HL-60 (cell line): Measurements from ENCODE around the gene PRR5.
"Not testable (repeated sequence)": the region's sequence is repeated elsewhere in the genome, so short reads cannot be mapped to it uniquely, and the experiment has no call there.

ENCODE experiments used
- DNase-seq, 2 experiments: peaks; one replicate each; pipeline ENCODE4 v3.0.0-alpha.2; 2010 to 2020; ENCODE audit warnings: low read depth in 1 of 2, low spot score in 1 of 2
- H3K27ac ChIP-seq: fragments of 250-450 bp; sonication (Bioruptor Pico); replicated peaks from 2 replicates; pipeline ENCODE4 v1.5.1; 2020; ENCODE audit warnings: mild to moderate bottlenecking, moderate library complexity
- H3K27me3 ChIP-seq: fragments of 250-450 bp; sonication (Bioruptor Pico); 2 replicates; pipeline ENCODE4 v1.5.1; 2021; ENCODE audit warnings: mild to moderate bottlenecking, moderate library complexity; ENCODE audit not compliant: insufficient read depth, poor library complexity, severe bottlenecking
- H3K4me3 ChIP-seq: replicated peaks from 2 replicates; pipeline ENCODE4 v1.5.1; 2011; ENCODE audit warnings: mild to moderate bottlenecking, control low read depth, low read length; ENCODE audit not compliant: insufficient read depth
- CTCF ChIP-seq: IDR thresholded peaks from one replicate; pipeline ENCODE4 v1.5.1; 2011; ENCODE audit warnings: low read length, control low read depth, inconsistent platforms; ENCODE audit not compliant: insufficient read depth
- GABPA ChIP-seq: IDR thresholded peaks from 2 replicates; pipeline ENCODE4 v1.6.1; 2012; ENCODE audit warnings: low read depth
- POLR2AphosphoS5 ChIP-seq: IDR thresholded peaks from 2 replicates; pipeline ENCODE4 v1.6.1; 2012; ENCODE audit warnings: low read depth
- SPI1 ChIP-seq: IDR thresholded peaks from 2 replicates; pipeline ENCODE4 v1.6.1; 2012; ENCODE audit warnings: low read depth, mild to moderate bottlenecking, borderline replicate concordance
- long read RNA-seq: library from polyadenylated mRNA; unstranded; transcript quantifications from one replicate; pipeline ENCODE4 v2.0.0, GENCODE V29; 2020
- TF ChIP-seq, protein P1 (sequence below): IDR thresholded peaks from 2 replicates; pipeline ENCODE4 v1.6.1; 2012; ENCODE audit warnings: low read depth; ENCODE audit not compliant: insufficient replicate concordance

PRR5 gene
- long read RNA-seq, partial matches to known transcripts: 1 of 2 reads
- long read RNA-seq, other reads (novel, unspliced or antisense): 0 of 2 reads

GRCh38 chr22:44701824-44702478 is at the start of gene PRR5:
PRR5 (plus strand) TSS chr22:44702204; CDS start chr22:44702475, 271 bp downstream.
- TF ChIP-seq CTCF (no peak), GABPA (no peak), SPI1 (no peak)
- TF ChIP-seq, protein P1, sequence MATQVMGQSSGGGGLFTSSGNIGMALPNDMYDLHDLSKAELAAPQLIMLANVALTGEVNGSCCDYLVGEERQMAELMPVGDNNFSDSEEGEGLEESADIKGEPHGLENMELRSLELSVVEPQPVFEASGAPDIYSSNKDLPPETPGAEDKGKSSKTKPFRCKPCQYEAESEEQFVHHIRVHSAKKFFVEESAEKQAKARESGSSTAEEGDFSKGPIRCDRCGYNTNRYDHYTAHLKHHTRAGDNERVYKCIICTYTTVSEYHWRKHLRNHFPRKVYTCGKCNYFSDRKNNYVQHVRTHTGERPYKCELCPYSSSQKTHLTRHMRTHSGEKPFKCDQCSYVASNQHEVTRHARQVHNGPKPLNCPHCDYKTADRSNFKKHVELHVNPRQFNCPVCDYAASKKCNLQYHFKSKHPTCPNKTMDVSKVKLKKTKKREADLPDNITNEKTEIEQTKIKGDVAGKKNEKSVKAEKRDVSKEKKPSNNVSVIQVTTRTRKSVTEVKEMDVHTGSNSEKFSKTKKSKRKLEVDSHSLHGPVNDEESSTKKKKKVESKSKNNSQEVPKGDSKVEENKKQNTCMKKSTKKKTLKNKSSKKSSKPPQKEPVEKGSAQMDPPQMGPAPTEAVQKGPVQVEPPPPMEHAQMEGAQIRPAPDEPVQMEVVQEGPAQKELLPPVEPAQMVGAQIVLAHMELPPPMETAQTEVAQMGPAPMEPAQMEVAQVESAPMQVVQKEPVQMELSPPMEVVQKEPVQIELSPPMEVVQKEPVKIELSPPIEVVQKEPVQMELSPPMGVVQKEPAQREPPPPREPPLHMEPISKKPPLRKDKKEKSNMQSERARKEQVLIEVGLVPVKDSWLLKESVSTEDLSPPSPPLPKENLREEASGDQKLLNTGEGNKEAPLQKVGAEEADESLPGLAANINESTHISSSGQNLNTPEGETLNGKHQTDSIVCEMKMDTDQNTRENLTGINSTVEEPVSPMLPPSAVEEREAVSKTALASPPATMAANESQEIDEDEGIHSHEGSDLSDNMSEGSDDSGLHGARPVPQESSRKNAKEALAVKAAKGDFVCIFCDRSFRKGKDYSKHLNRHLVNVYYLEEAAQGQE: no peak
- peak within 1 kb of the TSS; percentile 43 for H3K27ac ChIP-seq
- peak; percentile 77 to 85 for DNase-seq

GRCh38 chr22:44652866-44653265 is 49.1 kb upstream of the PRR5 start:
- DNase-seq, H3K4me3 ChIP-seq, H3K27me3 ChIP-seq, H3K27ac ChIP-seq: not testable (repeated sequence)

More at GRCh38 chr22:44701824-44702478, at the start of gene PRR5:
- Histone ChIP-seq H3K4me3 (peak within 1 kb of the TSS; percentile 60), H3K27me3 (no peaks in the 10 kb centered on the region)

DNA sequence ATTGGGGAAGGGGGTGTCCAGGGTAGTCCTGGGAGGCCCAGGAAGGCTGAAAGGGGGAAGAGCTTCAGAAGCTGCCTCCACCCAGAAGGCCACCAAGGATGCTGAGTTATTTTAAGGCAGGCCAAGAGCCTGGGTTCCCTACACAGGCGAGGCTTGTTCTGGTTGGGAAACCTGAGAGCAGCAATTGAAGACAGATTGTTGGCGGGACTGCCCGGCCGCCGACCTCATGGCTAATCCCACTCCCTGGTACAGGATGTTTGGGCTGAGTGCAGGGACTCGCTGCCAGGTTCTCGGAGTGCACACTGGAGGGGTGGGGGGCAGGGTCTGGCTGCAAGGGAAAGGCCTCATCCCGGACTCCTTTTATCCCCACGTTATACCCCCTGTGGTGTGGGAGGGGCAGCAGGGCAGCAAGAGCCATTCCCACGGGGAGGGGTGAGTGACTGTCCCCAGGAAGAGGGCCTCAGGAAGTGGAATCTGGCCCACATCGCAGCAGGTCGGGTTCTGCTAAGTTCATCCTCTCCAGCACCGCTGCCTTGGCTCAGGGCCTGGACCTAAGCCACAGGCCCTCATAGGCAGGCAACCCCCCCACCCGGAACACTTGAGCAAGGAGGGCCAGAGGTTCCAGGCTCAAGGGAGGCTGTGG is 43.6 kb upstream of the PRR5 start:
- no peak overlapping the region for H3K27ac ChIP-seq
- H3K27me3 ChIP-seq: no peaks in the 10 kb centered on the region
- DNase-seq: no peak
- TF ChIP-seq, protein P1: no peak
- no peak for TF ChIP-seq GABPA
- TF ChIP-seq SPI1: no peak
- TF ChIP-seq POLR2AphosphoS5: no peak
- TF ChIP-seq CTCF: no peak
- H3K4me3 ChIP-seq: no peak overlapping the region

GRCh38 chr22:44659140-44659539 is 42.9 kb upstream of the PRR5 start:
- Histone ChIP-seq H3K27me3 (no peaks in the 10 kb centered on the region), H3K4me3 (no peak overlapping the region), H3K27ac (no peak overlapping the region)
- DNase-seq: no peak
- no peak for TF ChIP-seq GABPA
- no peak for TF ChIP-seq SPI1
- TF ChIP-seq POLR2AphosphoS5: no peak
- no peak for TF ChIP-seq CTCF
- TF ChIP-seq, protein P1: no peak
